NCI-H524 (cell line): ENCODE data around the gene NEK5.

ENCODE experiments used
- DNase-seq, 2 experiments: peaks; one replicate each; lab custom pipeline; 2025; lab: John Stamatoyannopoulos, UW

The NEK5 gene

DNA sequence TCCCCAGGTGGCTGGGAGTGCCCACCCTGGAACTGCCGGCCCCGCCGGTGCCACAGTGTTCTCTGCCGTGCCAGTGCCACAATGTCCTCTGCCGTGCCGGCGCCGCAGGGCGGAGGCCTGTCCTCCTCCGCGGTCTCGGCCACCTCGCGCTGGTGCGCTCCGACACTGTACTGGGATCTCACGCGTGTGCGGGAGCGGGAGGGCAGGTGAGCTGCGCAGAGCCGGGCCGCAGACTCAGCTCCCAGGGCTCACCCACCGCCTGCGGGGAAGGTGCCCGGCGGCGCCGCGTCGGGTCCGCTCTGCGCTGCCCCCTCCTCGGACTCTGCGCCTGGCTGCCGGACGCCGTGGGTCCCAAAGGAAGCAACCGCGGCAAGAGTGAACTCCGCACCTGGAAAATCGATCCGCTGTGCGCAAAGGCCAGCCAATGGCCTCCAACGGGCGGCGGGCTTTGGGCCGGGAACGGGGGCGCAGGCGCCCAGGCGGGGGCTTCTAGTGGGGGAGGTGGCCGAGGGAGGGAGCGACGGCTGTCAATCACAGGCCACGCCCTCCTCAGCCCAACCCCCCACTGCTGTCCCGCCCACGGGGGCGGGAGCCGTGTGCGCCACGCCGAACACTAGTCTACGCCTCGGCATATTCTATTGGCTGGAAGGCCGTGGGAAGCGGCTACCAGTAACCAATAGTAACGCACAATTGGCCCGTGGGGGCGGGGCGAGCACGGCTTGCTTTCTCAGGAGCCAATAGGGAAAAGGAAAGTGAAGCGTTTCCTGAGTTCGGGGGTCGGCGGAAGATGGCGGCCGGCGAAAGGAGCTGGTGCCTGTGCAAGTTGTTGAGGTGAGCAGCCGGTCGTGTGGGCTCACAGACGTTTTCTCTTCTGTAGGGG, 117.0 kb downstream of the NEK5 start, which contains the start of gene ALG11:
Gene ALG11, plus strand, starts transcription at position 767 of the 880 bp plus-strand sequence. Its CDS starts 21 bp downstream, at position 788.
- peak; percentile 95 to 98 for DNase-seq

DNA sequence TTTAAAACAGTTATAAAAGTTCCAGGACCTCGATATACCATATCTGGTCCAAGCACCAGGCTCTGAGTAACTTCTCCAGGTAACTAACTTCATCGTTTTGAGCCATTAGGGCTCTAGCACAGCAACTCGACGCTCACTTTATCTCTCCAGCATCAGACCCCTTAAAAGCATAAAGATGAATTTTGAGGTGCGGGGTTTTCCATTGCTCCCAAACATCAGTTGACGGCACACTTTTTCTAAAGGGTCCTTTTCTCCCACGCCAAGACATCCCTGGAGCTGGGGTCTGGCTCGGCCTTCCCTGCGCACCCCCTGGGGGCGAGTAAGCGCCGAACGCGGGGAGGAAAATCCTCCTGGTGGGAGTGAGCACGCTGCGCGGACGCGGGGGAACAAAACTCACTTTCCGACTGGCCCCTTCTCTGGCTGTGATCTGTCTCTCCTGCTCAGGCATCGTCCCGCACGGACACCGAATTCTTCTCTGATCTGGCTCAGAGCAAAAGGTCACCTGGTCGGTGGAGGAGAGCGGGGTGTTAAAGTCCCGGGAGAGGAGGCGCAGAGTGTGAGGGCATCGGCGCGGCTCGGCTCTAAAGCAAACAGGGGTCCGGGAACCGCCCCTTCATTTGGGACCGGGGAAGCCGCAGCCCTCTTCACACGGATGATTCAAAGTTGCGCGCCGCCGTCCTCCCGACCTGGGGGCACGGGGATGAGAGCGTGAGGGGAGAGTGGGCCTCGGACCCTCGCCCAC, 117.8 kb downstream of the NEK5 start, which contains the start of gene ATP7B:
Gene ATP7B, minus strand, starts transcription at position 561 of the 742 bp plus-strand sequence. Its CDS starts 113 bp downstream, at position 448.
- DNase-seq = peak; percentile 23 to 41

DNA sequence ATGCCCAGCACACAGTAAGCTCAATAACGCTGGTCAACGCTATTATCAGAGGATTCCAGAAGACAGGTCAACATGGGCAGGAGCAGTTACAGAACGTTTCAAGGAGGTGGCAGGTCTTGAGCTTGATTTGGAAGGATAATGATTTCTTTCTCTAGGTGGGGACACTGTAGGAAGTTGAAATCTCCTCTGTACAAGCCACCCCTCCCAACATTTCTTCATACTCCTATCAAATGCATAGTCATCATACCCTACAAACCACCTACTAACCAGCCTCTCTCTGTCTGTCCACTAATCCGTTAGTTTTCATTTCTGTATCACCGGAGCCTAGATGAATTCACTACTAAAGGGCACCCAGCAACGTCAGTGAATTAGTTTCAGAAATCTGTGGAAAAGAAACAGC, 118.9 kb downstream of the NEK5 start:
- DNase-seq = no peak

DNA sequence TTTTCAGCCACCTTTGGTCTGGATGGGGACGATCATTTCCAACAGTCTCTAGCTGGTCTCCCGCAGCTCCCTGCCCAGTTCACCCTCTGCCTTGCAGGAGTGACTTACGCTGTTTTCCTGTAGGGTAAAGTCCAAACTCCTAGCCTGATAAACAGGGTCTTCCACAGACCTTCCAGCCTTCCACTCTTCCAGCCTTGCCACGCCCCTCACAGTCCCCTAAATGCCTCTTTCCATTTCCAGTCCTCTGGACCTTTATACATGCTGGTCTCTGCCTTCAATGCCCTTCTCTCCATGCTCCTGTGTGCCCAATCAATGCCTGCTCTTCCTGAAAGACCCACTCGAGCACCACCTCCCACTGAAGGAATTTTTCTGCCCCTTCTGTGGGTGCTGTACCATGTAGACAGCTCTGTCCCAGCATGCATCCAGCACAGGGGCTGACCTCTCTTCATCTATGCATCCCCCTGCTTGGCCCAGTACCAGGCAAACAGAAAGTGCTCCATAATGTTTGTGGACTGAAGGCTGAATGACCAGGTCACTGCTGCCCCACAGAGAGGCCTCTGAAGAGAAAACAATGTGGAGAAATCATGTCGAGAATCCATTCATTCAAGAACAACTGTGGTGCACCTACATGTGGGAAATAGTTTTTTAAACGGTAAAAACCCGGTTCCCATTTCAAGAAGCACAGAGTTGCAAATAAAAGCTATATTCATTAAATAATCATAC, 122.2 kb downstream of the NEK5 start:
- no peak for DNase-seq

DNA sequence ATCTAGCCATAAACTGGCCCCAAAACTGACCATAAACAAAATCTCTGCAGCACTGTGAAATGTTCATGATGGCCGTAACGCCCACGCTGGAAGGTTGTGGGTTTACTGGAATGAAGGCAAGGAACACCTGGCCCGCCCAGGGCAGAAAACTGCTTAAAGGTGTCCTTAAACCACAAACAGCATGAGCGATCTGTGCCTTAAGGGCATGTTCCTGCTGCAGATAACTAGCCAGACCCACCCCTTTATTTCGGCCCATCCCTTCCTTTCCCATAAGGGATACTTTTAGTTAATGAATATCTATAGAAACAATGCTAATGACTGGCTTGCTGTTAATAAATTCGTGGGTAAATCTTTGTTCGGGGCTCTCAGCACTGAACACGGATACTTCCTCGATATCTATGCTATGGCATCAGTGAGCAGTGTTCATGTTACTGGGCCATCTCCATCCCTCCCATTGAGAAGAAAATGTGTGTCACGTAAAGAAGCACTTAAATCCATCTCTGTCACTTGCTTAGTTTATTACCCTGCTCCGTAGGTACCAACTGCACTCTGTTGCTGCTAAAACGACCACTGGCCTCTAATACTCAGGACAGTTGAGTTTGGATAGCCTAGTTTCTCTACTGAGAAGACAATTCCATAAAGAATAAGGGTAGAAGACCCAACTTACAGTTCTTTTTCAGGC, 122.9 kb downstream of the NEK5 start:
- DNase-seq = no peak

DNA sequence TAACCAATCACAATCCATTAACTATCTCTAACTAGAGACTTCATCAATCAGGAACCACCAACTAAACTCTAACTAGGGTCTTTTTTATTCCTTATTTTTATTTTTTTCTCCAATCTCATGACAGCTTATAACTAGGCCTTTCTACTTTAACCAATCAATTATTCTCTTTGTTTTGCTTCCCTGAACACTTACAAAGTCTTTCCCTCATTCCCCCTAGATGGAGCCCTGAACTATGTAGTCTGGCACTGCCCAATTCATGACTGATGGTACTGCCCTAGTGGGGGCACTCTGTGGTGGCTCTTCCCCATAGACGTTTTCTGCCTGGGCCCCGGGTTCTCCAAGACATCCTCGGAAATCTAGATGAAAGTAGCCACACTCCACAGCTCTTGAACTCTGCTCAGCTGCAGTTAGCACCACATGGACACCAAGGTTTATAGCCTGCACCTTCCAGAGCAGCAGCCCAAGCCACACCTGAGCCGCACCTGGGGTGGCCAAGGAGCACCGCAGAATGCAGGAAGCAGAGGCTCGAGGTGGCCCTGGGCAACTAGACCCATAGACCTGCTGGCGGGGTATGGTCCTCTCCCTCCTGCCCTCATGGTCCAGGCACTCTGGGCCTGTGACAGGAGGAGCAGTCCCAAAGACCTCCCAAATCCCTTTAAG, 124.2 kb downstream of the NEK5 start:
- peak in 1 of 2 experiments; percentile 19 for DNase-seq

DNA sequence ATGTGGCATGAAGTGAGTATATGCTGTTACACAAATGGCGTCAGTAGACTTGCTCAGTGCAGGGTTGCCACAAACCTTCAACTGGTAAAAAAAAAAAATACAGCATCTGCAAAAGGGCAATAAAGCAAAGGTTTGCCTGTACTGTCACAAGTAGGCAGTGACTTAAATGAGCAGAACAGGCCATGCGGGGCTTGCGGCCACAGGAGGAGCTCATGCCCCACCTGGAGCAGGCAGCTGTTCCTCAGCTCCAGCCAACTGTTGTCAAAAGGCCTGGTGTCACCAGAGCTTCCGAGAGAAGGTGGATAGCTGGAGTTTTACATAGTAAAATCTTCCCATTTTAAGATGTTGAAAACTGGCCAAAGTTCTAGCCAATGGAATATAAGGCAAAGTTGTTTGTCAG, 125.3 kb downstream of the NEK5 start:
- peak; percentile 77 to 89 for DNase-seq

DNA sequence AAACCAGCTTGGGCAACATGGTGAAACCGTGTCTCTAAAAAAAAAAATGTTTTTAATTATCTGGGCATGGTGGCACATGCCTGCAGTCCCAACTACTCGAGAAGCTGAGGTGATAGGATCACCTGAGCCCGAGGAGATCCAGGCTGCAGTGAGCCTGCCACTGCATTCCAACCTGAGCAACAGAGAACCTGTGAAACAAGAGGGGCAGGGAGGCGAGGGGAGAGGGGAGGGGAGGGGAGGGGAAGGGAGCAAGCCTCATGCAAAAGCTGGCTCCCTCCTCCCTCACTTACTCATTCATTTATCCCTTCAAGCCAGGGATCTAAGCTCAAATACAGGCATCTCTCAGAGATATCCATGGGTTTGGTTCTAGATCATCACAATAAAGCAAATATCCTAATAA, 126.5 kb downstream of the NEK5 start:
- no peak for DNase-seq

DNA sequence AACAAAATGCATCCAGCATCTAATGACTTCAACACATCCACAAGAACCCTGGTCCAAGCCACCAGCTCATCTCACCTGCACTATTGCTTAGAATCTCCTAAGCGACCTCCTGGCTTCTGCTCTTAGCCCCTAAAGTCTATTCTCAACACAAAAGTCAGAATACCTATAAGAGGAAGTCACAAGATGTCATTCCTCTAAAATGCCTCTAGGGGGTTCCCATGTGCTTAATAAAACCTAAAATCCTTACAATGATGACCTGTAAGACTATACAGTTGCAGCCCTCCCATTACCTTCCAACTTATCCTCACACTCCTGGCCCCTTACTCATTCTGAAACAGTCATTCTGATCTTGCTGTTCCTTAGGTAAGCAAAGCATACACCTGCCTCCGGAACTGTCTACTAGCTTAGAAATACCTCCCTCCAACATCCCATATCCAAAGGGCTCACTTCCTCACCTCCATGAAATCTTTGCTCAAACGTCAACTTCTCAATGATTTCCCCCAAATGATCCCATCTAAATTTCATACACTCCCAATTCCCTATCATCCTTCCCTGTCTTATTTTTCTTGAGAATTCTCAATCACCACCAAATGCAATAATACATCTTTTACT, 127.6 kb downstream of the NEK5 start:
- peak; percentile 30 to 64 for DNase-seq

DNA sequence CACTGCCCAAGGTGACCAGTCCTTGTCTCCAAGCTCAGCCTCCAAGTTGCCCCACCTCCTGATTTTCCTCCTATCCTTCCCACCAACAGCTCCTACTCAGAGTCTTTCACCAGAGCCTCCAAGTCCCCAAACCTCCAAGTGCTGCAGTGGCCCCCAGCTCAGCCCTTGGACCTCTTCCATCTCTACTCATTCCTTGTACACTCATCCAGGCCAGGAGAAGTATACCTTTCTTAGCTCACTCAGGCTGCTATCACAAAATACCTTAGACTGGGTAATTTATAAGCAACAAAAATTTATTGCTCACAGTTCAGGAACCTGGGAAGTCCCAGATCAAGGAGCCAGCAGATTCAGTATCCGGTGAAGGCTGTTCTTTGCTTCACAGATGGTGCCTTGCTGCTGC, 129.0 kb downstream of the NEK5 start:
- DNase-seq = no peak

DNA sequence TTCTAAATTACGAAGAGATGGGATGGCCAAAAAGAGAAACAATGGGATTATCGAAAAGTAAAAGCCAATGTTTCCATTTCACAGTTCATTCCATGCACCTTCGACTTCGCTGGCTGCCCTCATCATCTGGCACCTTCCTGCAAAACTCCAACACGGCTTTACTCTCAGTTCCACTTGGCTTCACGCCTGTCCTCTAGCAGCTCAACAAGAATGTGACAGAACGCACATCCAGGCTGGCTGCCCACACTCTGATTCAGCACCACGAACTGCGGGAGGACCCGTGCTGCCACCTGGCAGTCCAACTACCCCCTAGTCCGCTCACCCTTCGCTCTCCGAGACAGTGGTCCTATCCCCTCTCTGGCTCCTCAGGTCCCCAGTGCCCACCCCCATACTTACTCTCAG, 129.4 kb downstream of the NEK5 start:
- peak; percentile 21 to 70 for DNase-seq

DNA sequence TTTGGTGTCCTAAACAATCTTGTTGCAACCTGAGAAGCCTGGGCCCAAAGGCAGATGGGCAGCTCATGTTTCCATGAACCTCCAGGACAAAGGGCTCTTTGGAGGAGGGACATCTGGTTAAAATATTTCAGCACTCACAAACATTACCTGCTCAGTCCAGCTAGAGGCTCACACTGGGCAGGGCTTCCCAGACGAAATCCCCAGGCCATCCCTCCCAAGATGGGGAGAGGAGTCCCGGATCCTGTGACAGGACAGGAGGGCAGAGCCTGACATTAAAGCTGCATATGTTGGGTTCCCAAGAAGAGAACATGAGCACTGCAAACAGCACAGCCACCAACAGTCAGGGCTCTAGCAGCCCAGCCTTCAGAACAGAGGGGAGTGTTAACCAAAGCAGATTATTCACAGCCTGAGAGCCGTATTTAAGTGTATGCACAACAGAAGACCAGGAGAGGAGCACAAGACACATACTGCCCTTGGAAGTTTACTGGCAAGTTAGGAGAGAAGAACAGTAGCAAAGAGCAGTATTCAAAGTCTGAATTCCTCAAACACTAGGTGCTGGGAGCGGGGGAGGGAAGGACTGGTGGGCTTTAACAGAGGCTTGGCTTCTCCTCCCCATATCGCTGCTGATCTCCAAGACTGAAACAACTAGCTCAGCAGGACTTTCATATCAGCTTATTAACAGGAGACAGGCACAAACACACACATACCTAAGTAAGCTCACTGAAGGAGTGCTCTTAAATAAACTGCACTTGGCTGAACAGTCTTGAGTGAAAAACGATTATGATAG, 130.0 kb downstream of the NEK5 start:
- peak; percentile 71 to 73 for DNase-seq

DNA sequence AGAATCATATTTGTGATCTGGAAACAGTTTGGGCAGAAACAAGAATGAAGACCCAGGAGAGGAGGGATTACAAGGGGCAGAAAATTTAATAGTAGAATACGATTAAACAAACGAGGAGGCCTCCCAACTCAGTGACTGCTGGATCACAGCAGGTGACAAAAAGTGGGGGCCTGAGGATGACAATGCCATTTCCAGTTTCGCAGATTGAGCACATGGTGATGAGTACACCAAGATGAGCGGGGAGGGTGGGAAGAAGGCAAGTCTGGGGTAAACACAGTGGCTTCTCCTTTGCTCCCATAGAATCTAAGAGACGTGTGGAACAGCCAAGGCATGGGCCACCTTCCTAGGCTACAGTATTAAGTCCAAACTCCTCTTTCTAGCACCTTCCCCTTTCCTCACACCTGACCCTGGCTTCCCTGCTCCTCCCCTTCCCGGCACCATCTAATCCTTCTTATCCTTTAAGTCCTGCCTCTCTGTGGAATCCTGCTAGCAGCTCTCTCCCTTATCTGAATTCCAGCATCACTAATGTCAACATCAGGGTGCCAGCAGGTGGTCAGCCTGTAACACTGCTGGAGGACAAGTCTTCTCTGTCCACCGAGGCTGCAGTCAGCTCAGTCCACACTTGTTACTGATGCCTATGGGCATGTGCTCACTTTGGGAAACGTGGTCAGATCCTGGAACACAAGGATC, 131.1 kb downstream of the NEK5 start:
- peak; percentile 34 to 77 for DNase-seq

DNA sequence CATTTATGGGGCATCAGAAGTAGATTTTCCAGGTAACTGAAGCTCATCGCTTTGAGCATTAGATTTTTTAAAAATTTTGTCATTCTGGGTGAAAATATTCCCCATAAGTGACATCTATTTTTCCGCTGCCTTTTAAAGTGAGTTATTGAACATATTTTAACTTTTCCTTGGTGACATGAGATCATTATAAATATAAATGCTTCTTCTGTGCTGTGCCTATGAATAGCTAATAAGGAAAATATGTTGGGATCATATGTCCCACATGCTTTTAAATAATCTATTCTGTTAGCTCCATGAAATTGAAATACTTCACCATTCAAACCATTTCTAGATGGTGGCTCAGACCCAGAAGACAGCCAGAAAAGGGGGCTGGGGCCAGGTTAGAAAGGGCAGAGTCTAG, 131.7 kb downstream of the NEK5 start:
- no peak for DNase-seq

DNA sequence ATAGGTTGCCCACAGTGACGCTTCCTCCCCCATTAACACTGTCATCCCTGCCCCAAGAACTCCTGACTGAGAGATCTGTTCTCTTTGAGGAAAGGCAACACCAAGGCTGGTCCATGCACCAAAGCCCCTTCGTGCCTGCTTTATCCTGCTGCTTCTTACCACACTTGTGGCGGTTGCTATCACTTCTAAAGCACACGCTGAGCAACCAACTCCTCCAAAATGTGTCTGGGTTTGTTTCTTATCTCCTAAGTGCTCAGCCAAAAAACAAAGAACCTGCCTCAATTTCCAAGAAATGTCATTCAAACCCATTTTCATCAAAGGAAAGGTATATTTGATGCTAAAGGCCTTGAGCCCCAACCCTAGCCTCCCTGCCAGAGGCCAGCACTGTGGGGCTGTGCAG, 132.2 kb downstream of the NEK5 start:
- DNase-seq = no peak

DNA sequence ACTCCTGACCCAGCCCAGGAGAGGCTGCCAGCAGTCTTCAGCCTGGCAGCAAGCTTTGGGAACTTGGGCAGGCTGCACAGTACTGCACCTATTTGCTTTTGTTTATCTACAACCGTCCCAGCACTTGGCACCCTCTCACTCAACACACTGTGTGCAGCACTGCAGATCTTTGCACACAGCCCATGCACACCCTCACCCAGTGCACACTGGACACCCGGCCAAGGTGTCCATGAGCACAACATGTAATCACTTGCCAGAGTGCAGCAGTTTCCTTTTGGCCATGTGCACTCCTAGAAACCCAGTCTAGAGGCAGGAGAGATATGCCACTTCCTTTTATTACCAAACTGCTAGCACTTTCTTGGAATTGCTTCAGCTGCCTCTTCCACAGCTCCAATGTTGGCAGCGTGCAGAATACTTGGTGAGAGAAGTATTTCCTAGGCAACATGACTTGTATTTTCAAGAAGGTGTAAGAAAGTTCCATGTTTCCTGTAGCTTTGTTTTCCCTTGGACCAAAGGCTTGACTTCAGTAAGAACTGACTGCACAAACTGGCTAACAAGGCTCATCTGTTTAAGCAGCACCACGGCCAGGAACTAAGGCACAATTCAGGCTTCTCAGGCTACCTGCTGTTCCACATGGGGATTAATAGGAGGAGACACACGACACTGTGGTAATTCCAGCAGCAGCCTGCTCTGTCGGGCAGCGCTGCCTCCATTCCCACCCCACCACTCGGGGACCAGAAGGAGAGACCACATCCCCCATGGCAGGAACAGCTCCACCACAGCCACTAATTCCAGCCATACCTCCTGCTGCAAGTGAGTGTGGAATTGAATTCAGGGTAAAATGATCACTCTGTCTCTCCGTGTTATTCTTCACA, 133.0 kb downstream of the NEK5 start:
- peak; percentile 57 to 80 for DNase-seq

DNA sequence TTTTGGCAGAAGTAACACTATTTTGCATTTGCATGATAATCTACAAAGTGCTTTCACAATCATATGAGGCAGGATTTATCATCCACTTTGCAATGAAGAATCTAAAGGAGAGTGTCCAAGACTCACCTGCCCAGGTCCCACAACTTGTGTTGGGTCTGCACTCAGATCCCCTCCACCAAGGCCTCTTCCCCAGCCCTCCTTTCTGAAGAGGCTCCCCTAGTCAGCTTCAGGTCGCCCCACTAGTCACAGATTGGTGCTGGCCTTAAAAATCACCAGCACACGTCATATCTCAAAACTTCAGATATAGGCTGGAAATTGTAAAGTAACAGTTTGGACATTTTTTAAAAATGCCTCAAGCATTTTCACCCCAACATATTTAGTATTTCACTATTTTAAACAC, 135.2 kb downstream of the NEK5 start:
- no peak for DNase-seq

DNA sequence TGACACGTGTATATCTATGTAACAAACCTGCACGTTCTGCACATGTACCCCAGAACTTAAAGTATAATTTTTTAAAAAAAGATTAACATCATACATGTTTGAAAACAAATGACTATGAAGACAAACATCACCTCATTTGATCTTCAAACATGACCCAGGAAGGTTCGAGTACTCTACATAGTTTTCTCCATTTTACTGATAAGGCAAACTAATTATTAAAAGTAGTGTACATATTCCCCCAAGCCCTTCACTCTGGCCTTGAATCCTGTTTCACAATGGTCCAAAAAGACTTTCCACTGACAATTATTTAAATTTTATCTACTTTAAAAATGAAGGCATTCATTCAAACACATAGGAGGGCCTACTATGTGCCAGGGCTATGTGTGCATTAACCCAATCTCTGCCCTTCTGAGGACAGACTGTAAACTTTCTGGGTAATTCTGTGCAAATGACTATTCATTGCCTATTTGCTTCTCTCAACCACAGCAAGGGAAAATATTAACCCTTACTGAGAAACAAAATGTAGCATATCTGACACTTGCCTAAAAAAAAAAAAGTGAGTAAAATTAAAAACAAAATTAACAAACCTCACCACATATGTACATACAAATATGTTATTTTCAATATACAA, 139.8 kb downstream of the NEK5 start:
- DNase-seq = no peak
